ENCODE measurements around the gene NEK11. TPM values are rescaled to one million over a fixed set of nuclear protein-coding genes. Genes with fewer than 3 reads are reported as not detected.

Gene NEK11
- total and polyA plus RNA-seq, 9 donors = 6.3 to 11.5 (median 7.5) TPM

GRCh38 chr3:131279577-131279976 is 252.9 kb downstream of the NEK11 start:
- Histone ChIP-seq H3K27ac (ENCODE audit: low read length) (no peak overlapping the region), H3K4me1 (ENCODE audit: control insufficient read depth, insufficient read depth, low read length) (peaks cover 2% of the 10 kb centered on the region), H3K9me3 (replicated peaks; ENCODE audit: control insufficient read depth, low read depth, low read length) (no peaks in the 10 kb centered on the region), H3K4me3 (ENCODE audit: low read length) (no peak overlapping the region), H3K27me3 (ENCODE audit: control insufficient read depth, insufficient read depth, low read length) (no peaks in the 10 kb centered on the region), H3K36me3 (ENCODE audit: control insufficient read depth, insufficient read depth, low read length) (no peaks in the 10 kb centered on the region)
- no peak for DNase-seq
- WGBS (ENCODE audit: insufficient coverage) = 90% methylated on average over 2 of the region's 2 CpGs

- Histone ChIP-seq H3K4me3 (ENCODE audit: low read length) (no peak overlapping the region), H3K9me3 (replicated peaks; ENCODE audit: control insufficient read depth, low read depth, low read length) (no peaks in the 10 kb centered on the region), H3K36me3 (ENCODE audit: control insufficient read depth, insufficient read depth, low read length) (no peaks in the 10 kb centered on the region), H3K4me1 (ENCODE audit: control insufficient read depth, insufficient read depth, low read length) (peaks cover 4% of the 10 kb centered on the region), H3K27ac (ENCODE audit: low read length) (no peak overlapping the region), H3K27me3 (ENCODE audit: control insufficient read depth, insufficient read depth, low read length) (no peaks in the 10 kb centered on the region)
- no CpG with 5 or more reads among the region's 2 CpGs for WGBS (ENCODE audit: insufficient coverage)
- DNase-seq = peak; percentile 43
These were observed 255.7 kb downstream of the NEK11 start for GRCh38 chr3:131282379-131282778.

GRCh38 chr3:131282967-131283366 is 256.3 kb downstream of the NEK11 start:
- H3K36me3 ChIP-seq (ENCODE audit: control insufficient read depth, insufficient read depth, low read length) = no peaks in the 10 kb centered on the region
- no peaks in the 10 kb centered on the region for H3K27me3 ChIP-seq (ENCODE audit: control insufficient read depth, insufficient read depth, low read length)
- H3K9me3 ChIP-seq (replicated peaks; ENCODE audit: control insufficient read depth, low read depth, low read length) = no peaks in the 10 kb centered on the region
- H3K4me3 ChIP-seq (ENCODE audit: low read length) = no peak overlapping the region
- H3K27ac ChIP-seq (ENCODE audit: low read length) = no peak overlapping the region
- WGBS (ENCODE audit: insufficient coverage) = no CpG with 5 or more reads among the region's 1 CpG
- peaks cover 4% of the 10 kb centered on the region for H3K4me1 ChIP-seq (ENCODE audit: control insufficient read depth, insufficient read depth, low read length)
- DNase-seq = no peak

GRCh38 chr3:131283862-131284261 is 257.2 kb downstream of the NEK11 start:
- peak; percentile 7 for DNase-seq
- H3K4me1 ChIP-seq (ENCODE audit: control insufficient read depth, insufficient read depth, low read length) = peaks cover 4% of the 10 kb centered on the region

GRCh38 chr3:131284302-131284701 is 257.6 kb downstream of the NEK11 start:
- no peaks in the 10 kb centered on the region for H3K27me3 ChIP-seq (ENCODE audit: control insufficient read depth, insufficient read depth, low read length)
- H3K4me3 ChIP-seq (ENCODE audit: low read length) = no peak overlapping the region
- H3K27ac ChIP-seq (ENCODE audit: low read length) = no peak overlapping the region
- WGBS (ENCODE audit: insufficient coverage) = 75% methylated on average over 1 of the region's 1 CpG
- H3K36me3 ChIP-seq (ENCODE audit: control insufficient read depth, insufficient read depth, low read length) = no peaks in the 10 kb centered on the region
- H3K4me1 ChIP-seq (ENCODE audit: control insufficient read depth, insufficient read depth, low read length) = peaks cover 4% of the 10 kb centered on the region
- no peaks in the 10 kb centered on the region for H3K9me3 ChIP-seq (replicated peaks; ENCODE audit: control insufficient read depth, low read depth, low read length)
- DNase-seq = no peak

More at GRCh38 chr3:131283862-131284261, 257.2 kb downstream of the NEK11 start:
- Histone ChIP-seq H3K27ac (ENCODE audit: low read length) (no peak overlapping the region), H3K36me3 (ENCODE audit: control insufficient read depth, insufficient read depth, low read length) (no peaks in the 10 kb centered on the region), H3K4me3 (ENCODE audit: low read length) (no peak overlapping the region), H3K9me3 (replicated peaks; ENCODE audit: control insufficient read depth, low read depth, low read length) (no peaks in the 10 kb centered on the region), H3K27me3 (ENCODE audit: control insufficient read depth, insufficient read depth, low read length) (no peaks in the 10 kb centered on the region)
- 57% methylated on average over 1 of the region's 3 CpGs for WGBS (ENCODE audit: insufficient coverage)

GRCh38 chr3:131285456-131285855 is 258.8 kb downstream of the NEK11 start:
- no peaks in the 10 kb centered on the region for H3K9me3 ChIP-seq (replicated peaks; ENCODE audit: control insufficient read depth, low read depth, low read length)
- H3K36me3 ChIP-seq (ENCODE audit: control insufficient read depth, insufficient read depth, low read length) = no peaks in the 10 kb centered on the region
- no peak overlapping the region for H3K27ac ChIP-seq (ENCODE audit: low read length)
- no peak for DNase-seq
- 80% methylated on average over 1 of the region's 3 CpGs for WGBS (ENCODE audit: insufficient coverage)
- no peak overlapping the region for H3K4me3 ChIP-seq (ENCODE audit: low read length)
- peaks cover 4% of the 10 kb centered on the region for H3K4me1 ChIP-seq (ENCODE audit: control insufficient read depth, insufficient read depth, low read length)
- no peaks in the 10 kb centered on the region for H3K27me3 ChIP-seq (ENCODE audit: control insufficient read depth, insufficient read depth, low read length)

- Histone ChIP-seq H3K36me3 (ENCODE audit: control insufficient read depth, insufficient read depth, low read length) (no peaks in the 10 kb centered on the region), H3K9me3 (replicated peaks; ENCODE audit: control insufficient read depth, low read depth, low read length) (no peaks in the 10 kb centered on the region), H3K27ac (ENCODE audit: low read length) (no peak overlapping the region), H3K27me3 (ENCODE audit: control insufficient read depth, insufficient read depth, low read length) (no peaks in the 10 kb centered on the region), H3K4me1 (ENCODE audit: control insufficient read depth, insufficient read depth, low read length) (no peaks in the 10 kb centered on the region), H3K4me3 (ENCODE audit: low read length) (no peak overlapping the region)
- WGBS (ENCODE audit: insufficient coverage) = no CpG with 5 or more reads among the region's 1 CpG
- no peak for DNase-seq
These were observed 273.2 kb downstream of the NEK11 start for GRCh38 chr3:131299836-131300235.

GRCh38 chr3:131303848-131304247 is 277.2 kb downstream of the NEK11 start:
- no peaks in the 10 kb centered on the region for H3K36me3 ChIP-seq (ENCODE audit: control insufficient read depth, insufficient read depth, low read length)
- H3K4me3 ChIP-seq (ENCODE audit: low read length) = no peak overlapping the region
- H3K27me3 ChIP-seq (ENCODE audit: control insufficient read depth, insufficient read depth, low read length) = no peaks in the 10 kb centered on the region
- H3K9me3 ChIP-seq (replicated peaks; ENCODE audit: control insufficient read depth, low read depth, low read length) = no peaks in the 10 kb centered on the region
- H3K4me1 ChIP-seq (ENCODE audit: control insufficient read depth, insufficient read depth, low read length) = no peaks in the 10 kb centered on the region
- no peak for DNase-seq
- no peak overlapping the region for H3K27ac ChIP-seq (ENCODE audit: low read length)

GRCh38 chr3:131304890-131305289 is 278.2 kb downstream of the NEK11 start:
- Histone ChIP-seq H3K4me3 (ENCODE audit: low read length) (no peak overlapping the region), H3K36me3 (ENCODE audit: control insufficient read depth, insufficient read depth, low read length) (no peaks in the 10 kb centered on the region), H3K9me3 (replicated peaks; ENCODE audit: control insufficient read depth, low read depth, low read length) (no peaks in the 10 kb centered on the region), H3K4me1 (ENCODE audit: control insufficient read depth, insufficient read depth, low read length) (no peaks in the 10 kb centered on the region), H3K27me3 (ENCODE audit: control insufficient read depth, insufficient read depth, low read length) (no peaks in the 10 kb centered on the region), H3K27ac (ENCODE audit: low read length) (no peak overlapping the region)
- DNase-seq = no peak
- WGBS (ENCODE audit: insufficient coverage) = 93% methylated on average over 4 of the region's 5 CpGs

GRCh38 chr3:131306242-131306641 is 279.6 kb downstream of the NEK11 start:
- no peak for DNase-seq
- Histone ChIP-seq H3K4me1 (ENCODE audit: control insufficient read depth, insufficient read depth, low read length) (no peaks in the 10 kb centered on the region), H3K36me3 (ENCODE audit: control insufficient read depth, insufficient read depth, low read length) (no peaks in the 10 kb centered on the region), H3K27me3 (ENCODE audit: control insufficient read depth, insufficient read depth, low read length) (no peaks in the 10 kb centered on the region), H3K9me3 (replicated peaks; ENCODE audit: control insufficient read depth, low read depth, low read length) (no peaks in the 10 kb centered on the region), H3K27ac (ENCODE audit: low read length) (no peak overlapping the region), H3K4me3 (ENCODE audit: low read length) (no peak overlapping the region)

- no peak overlapping the region for H3K4me3 ChIP-seq (ENCODE audit: low read length)
- no peak for DNase-seq
- no peaks in the 10 kb centered on the region for H3K27me3 ChIP-seq (ENCODE audit: control insufficient read depth, insufficient read depth, low read length)
- H3K36me3 ChIP-seq (ENCODE audit: control insufficient read depth, insufficient read depth, low read length) = no peaks in the 10 kb centered on the region
- H3K4me1 ChIP-seq (ENCODE audit: control insufficient read depth, insufficient read depth, low read length) = no peaks in the 10 kb centered on the region
- H3K9me3 ChIP-seq (replicated peaks; ENCODE audit: control insufficient read depth, low read depth, low read length) = no peaks in the 10 kb centered on the region
- no peak overlapping the region for H3K27ac ChIP-seq (ENCODE audit: low read length)
These were observed 287.6 kb downstream of the NEK11 start for GRCh38 chr3:131314318-131314717.
